GM21381 (cell line): ENCODE data around the gene OAF.

Experiments
- ATAC-seq: cut with Tn5 transposase; IDR thresholded peaks from one replicate; pipeline ENCODE4 v1.9.1; 2021; ENCODE audit warnings: mild to moderate bottlenecking, moderate library complexity; ENCODE audit not compliant: unreplicated experiment

OAF gene

DNA sequence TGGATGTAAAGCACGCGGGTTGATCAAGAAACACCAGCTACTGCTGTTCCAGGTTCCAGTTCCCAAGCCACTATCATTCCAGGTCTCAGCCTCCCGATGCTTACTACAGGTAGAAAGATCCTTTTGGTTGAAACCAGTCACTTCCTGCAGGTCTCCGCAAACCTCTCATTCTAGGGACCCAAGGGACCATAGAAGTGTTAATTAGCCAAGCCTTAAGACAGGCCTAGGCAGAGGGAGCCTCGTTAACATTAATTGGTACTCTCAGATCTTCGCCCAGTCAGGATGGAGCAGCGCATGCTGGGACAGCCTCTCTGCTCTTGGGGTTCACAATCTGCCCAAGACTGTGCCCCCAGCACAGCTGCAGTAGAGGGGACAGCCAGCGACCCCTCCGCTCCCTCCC, 11.2 kb upstream of the OAF start:
- no peak for ATAC-seq

DNA sequence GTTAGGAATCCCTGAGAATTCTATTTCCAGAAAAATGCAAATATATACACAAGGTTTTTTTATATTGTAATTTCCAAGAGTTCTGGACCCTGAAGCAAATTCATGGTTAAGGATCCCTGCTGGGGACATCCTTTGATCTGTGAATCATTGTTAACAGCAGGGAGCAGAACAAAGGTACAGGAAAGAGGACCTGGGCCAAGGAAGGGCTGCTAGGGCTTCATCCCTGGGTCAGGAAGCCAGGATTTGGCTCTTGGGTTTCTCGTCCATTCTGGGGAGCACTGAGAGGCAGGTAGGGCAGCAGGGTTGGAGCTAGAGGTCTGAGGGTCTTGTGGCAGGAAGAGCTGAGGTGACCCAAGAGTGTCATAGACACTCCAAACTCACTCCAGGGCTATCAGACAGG, 10.2 kb upstream of the OAF start:
- ATAC-seq: no peak

DNA sequence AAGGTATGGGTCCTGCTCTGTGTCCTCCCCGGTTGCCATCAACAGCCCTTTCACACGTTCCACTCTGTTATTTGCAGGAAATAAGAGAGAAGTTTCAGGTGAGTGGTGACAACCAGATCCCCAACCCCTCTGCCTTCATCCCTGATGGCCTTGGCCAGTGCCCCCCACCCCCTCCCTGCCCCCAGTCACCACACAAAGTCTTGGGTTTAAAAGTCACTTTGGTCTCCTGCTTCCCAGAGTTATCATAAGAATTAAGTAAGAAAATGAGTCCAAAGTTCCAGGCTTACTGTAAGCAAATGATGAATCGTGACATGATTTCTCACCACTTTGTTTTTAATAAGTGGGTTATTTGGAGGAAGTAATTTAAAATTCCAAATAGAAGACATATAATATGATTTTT, 9.2 kb upstream of the OAF start:
- ATAC-seq: no peak

DNA sequence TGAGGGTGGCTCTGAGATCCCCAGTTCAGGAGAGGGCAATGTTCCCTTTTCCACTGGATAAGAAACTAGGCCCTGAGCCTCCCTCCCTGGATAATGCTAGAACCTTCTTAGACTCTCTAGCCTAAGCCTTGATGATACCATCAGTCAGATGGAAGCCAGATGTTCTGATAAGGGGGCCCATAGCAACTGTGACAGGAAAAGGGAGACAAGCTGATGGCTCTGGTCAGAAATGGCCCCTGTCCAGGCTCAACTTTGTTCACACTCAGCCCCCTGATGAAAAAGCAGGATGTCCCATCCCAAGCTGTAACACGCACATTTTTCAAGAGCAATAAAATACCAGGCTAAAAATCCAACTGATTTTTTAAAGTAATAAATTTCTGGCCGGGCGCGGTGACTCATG, 7.2 kb upstream of the OAF start:
- ATAC-seq: no peak

DNA sequence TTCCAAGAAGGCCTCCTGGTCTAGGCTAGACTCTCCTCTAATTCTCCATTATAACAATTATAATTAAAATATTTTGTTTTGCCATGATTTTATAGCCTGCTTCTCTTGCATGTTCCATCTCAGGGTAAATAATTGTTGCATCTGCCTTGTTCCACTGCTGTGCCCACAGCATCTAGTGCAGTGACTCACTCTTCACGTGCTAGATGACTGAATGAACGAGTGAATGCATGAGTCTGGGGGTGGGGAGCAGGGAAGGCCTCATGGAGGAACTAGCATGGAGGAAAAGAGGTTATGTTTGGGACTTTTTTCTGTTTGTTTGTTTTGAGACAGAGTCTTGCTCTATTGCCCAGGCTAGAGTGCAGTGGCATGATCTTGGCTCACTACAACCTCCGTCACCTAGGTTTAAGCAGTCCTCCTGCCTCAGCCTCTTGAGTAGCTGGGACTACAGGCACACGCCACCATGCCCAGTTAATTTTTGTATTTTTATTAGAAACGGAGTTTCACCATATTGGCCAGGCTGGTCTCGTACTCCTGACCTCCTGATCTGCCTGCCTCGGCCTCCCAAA, 5.2 kb upstream of the OAF start:
- ATAC-seq: no peak

DNA sequence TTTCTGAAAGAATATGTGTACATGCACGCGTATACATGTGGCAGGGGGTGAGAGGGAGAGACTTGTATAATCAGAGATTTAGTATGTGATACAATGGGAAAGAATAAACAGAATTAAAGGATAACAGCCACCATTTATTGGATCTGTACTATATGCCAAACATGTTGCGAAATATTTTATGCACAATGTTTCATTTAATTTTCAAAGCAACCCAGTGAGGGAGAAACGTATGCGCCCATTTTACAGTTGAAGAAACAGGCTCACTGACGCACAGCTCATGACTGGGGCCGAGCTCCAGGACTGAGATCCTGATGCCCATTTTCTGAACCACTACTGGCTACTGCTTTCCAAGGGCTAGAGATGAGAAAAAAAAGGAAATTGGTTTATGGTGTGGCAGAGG, 3.3 kb upstream of the OAF start:
- no peak for ATAC-seq

DNA sequence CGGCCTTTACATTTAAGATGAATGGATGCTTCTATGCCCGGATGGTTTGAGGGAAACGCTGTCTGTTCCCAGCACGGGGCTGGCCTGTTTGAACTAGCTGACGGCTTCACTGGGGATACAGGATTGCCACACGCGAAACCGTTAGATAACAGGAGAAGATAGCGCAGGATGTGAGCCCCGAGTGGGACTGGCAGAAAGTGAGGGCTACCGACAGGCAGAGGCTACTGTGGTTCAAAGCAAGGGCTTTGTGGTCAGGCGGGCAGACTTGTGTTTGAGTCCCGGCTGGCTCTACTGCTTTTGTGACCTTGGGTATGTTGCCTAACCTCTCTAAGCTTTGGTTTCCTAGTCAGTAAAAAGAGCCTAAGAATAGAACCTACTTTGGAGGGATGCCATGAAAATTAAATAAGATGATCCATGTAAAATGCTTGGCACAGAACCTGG, 2.8 kb upstream of the OAF start:
- ATAC-seq: no peak

DNA sequence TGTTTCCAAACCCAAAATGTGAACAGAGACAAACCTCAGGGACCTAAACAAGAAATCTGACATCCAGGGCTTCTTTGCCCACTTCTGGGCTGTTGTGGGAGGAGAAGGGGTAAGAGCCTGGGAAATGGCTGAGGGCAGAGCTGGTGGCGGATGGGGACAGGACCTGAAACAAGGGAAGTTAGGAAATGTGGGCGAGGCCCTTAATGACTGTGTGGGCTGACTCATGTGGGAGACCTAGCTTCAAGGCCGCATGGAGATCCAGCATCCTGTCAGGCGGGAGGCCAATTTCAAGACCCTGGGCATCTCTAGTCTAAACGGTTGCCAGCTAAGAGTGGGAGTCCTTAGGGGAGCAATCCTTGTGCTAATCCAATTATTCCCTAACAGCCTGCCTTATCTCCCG, 2.1 kb upstream of the OAF start:
- ATAC-seq: no peak

DNA sequence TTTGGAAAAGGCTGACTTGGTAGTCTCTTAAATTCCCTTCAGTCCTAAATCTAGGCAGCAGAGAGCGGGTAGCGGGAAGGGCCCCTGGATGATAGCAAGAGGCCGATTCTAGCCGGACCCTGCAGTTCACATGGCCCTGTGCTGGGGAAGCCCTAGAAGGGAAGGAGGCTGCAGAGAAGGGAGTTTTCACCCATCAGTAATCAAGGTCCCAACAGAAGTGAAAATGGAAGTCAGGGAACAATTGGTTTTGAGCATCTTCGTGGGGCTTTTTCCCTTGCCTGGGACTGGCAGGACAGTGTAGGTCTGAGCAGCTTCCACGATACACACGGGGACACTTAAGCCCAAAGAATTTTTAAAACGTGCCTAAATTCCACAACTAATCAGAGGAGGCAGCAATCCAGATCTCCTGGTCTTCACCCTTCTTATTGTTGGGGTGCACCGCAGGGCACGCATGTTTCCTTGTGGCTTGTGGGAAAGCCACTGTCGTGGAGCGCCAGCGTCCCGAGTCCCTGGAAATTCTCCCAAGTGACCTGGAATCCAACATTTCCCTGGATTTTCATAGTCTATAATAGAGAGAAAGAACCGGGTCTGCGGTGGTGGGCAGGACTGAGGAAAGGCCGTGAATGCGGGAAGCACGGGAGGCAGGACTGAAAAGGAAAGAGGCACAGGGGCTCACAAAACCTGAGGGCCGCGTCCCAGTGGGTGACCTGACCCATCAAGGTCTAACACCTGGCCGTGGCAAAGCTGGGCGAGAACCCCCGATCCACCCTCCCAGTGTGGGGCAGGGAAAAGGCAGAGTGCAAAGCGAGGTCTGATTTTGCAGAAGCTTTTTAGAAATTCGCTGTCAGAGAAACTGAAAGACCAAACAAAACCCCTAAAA, 846 bp upstream of the OAF start:
- no peak for ATAC-seq

DNA sequence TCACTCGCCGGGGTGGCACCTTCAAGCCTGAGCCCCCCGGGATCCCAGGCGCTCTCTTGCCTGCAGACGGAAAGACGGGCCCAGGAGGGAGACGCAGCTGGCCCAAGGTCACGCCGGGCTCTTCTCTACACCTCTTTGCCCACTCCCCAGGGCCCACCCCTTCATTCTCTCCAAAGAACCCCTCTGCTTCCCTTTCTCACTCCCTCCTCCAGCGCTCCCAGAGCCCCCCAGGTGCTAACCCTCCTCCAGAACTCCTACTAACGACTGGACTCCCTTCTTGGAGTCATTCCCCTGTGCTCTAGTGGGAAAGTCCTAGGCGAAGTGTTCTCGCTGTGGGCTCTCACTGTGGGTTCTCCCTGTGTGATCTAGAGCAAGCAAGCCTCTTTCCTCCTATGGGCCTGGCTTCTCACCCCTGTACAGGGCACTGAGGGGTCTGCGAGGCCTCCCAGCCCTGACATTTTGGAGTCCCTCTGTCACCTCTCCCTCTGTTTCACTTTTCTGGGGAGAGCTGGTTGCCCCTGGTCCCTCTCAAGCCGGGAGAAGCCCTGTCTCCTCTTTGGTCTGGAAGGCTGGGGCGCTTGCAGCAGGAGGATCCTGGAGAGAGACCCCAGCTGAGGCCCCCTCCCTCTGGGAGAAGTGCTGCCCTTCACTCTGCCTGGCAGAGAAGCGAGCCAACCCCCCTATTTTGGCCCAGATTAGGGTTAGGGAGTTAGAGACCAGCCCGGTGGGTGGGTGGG, 858 bp downstream of the OAF start:
- ATAC-seq: peak; percentile 17

DNA sequence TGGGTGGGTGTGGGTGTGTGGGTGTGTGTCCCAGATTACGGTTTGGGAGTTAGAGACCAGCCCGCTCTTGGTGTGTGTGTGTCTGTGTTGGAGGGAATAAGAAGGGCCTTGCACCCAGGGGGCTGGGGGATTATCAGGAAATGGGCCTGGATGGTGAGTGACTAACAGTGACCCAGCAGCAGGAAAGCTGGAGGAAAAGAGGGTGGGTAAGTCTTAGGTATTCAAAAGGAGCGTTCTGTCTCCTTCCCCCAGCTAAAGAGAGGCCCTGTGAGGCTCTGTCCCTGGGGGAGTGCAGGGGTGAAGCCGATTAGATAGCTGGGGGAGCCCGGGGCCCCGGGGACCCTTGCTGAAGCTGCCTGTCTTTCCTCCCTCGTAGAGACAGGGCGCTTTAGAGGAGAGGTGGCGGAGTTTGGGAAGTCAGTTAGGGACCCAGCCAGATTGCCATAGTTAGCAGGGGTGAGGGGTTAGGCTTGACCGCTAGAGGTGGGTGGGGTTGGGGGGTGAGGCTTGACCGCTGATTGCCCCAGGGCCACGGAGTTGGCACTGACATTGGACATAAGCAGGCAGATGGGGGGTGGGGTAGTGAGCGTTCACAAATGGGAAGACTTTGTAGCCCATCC, 1.5 kb downstream of the OAF start:
- no peak for ATAC-seq

DNA sequence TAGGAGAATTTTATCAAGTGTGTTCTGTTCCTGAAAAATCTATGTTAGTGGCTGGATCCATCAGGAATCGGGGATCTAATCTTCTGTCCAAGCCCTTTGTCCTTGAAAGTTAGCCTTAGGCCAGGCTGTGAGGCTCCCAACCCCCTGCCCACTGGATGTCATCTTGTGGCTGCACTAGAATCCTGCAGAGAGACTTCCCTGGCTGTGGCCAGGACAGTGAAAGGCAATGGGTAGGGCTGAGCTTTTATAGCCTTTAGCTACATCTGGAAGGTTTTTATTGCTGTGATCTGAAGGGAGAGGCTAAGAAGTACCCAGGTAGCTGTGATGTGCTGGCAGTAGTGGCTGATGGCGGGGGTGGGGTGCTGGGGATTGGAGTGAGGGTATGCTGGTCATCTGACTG, 2.1 kb downstream of the OAF start:
- ATAC-seq: no peak

DNA sequence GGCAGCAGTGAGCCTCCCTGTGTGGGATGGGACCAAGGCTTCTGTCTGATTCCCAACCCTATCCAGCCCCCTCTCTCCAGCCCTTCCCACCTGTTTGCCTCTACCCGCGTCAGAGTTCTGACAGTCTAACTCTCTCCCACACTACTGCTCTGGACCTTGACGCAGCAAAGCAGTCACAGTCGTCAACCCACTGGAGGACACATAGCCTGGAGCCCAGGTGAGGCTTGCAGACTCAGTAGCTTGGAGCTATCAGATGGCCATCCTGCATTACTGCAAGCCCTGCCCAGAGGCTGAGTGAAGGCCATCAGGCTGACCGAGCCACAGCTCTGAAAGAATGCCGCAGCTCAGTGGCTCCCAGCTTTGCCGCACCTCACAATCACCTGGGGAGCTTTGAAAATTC, 3.7 kb downstream of the OAF start:
- ATAC-seq: no peak

DNA sequence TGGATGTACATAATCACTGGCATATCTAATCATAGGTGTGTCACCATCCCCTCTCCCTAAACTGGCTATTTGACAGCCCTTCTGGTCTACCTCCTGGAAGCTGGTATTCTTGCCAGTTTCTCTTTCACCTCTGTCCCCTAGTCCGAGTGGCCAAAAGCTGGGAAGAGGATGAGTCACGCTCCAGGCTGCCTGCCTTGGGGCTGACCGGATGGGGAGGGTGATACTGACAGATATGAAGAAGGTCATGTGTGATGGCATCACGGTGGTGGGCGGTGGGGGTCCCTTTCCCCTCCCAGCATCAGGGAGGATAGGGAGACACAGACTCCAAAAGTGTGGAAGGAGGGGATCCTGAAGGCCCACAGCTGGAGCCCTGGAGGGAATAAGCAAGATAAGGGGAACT, 4.8 kb downstream of the OAF start:
- no peak for ATAC-seq

DNA sequence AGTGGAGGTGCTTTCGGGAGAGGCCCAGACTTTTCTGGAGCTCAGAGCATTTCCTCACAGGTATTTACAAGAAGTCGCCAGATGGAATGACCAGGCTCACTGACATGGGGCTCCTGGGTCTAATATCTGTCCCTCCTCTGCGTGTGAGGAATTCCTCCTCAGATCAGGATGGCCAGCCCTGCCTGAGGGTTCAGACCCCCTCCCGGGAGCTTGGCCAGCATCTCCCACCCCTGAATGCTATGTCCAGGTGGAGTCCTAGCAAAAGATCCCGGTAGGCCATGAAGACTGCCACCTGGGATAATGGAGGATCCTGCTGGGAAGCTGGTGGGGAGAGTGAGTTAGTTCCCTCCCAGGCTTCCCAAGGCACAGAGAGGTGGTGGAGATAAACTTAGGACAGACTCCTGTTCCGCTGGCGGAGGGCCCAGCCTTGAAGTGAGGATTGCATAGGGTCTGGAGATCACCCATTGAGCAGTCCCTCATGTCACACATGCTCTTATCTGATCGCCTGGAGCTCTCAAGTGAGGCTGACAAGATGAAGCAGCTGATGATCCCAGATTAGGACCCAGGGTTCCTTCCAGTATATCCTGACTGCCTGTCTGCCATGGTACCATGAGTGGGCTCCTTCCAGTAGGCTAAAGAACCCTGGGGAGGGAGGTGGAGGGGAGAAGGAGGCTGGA, 5.7 kb downstream of the OAF start:
- no peak for ATAC-seq

DNA sequence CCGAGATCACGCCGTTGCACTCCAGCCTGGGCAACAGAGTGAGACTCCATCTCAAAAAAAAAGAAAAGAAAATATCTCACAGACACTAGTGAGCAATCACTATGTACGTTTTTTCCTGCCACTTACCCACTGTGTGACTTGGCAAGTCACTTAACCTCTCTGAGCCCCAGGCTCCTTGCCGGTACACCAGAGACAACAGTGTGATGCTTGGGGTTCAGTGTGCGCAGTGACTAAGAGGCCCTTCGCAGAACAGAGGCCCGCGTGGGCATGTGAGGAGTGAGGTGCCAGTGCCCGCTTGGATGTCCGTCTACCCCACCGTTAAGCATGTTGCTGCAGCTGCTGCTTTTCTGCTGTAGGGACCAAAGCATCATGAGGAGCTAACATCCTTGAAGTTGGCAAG, 6.7 kb downstream of the OAF start:
- no peak for ATAC-seq

DNA sequence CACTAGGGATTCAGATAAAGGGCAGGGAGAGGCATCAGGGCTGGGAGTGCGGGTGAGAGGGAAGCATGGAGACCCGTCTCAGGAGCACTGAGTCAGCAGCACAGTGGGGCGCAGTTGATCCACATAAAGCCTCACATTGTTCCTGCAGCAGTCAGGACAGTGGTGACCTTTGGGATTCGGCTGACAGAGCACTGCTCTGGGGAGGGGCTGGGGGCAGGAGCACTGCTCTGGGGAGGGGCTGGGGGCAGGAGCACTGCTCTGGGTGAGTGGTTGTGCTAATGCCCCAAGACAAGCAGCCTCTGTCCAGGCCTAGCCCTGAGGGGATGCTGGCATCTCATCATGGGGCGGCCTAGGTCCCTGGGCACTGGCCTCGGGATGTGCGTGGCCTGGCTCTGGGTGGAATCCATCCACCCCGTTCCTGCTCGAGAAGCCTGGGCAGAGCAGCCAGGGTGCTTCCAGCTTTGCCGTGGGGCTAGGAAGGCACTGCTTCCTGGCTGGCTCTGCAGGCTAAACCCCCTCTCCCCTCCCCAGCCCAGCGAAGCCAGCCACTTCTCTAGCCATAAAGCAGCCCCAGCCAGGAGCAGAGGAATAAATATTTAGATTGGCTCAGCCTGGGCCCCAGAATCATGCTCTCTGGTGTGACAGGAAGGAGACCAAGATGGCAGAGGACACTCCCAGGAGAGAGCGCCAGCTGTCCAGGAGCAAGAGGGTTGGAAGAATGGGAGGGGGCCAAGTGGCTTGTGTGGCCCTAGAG, 7.3 kb downstream of the OAF start:
- no peak for ATAC-seq

DNA sequence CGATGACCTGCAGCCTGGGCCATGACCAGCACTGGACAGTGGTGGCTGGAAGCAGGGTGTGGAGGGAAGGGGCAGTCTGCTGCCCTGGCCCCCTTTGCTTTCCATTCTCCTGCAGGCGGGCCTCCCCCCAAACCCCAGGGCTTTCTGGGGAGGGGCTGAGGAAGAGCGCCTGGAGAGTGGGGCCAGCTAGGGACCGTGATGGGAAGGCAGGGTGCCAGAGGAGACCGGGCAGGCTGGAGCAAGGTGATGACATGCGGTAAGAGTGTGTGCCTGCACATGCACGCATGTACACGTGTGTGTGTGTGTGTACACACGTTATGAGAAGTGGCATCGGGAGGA, 7.8 kb downstream of the OAF start:
- ATAC-seq: no peak

DNA sequence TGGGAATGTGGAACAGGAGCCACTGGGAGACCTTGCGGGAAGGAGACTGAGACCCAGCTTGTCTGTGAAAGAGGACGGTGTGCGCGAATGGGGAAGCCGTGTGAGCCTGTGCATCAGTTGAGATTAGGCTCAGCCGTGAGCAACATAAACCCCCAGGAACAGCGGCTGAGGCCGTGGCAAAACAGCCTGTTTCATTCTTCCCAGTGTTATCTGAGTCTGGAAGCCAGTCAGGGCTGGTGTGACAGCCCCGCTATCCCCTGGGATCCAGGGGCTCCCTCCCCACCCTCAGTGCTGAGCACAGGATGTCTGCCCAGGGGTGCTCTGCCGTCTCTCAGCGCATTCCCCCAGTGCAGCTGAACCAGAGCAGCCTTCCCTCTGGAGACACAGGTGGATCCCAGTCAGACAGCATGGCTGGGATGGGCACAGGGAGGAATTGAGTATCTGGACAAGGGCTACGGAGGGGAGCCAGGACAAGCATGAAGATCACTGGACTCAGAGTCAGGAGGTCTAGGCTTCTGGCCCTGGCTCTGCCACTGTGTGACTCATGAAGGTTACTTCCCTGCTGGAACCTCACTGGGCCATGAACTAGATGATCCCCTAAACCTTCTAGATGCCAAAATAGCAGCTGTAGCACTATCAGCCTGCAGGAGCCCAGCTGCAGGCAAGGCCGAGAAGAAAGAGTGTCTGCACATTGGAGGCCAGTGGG, 8.6 kb downstream of the OAF start:
- ATAC-seq: no peak
